HepG2 (cell line): ENCODE data around the gene DHX16. TPM values are rescaled to one million over a fixed set of nuclear protein-coding genes. Genes with fewer than 3 reads are reported as not detected.

ENCODE experiments used
- CEBPG ChIP-seq: IDR thresholded peaks from 2 replicates; pipeline ENCODE4 v1.6.1; 2016
- ETV5 ChIP-seq: IDR thresholded peaks from 2 replicates; pipeline ENCODE4 v1.6.1; 2018; ENCODE audit warnings: missing biosample characterization, missing genetic modification reagents, inconsistent platforms, borderline replicate concordance
- FLYWCH1 ChIP-seq: sonication (generic); formaldehyde crosslinking; IDR thresholded peaks from 2 replicates; pipeline ENCODE4 v1.8.1; 2023; ENCODE audit warnings: mild to moderate bottlenecking, missing genetic modification reagents
- FOXA3 ChIP-seq: IDR thresholded peaks from 2 replicates; pipeline ENCODE4 v1.6.1; 2016; ENCODE audit warnings: missing genetic modification reagents, missing compliant biosample characterization
- GTF3A ChIP-seq: sonication (generic); formaldehyde crosslinking; conservative IDR thresholded peaks from 2 replicates; pipeline ENCODE4 v1.4.0; 2020; ENCODE audit warnings: mild to moderate bottlenecking, missing genetic modification reagents
- MBNL3 ChIP-seq: fragments of 250-450 bp; sonication (Bioruptor Pico); conservative IDR thresholded peaks from 2 replicates; pipeline ENCODE4 v1.8.0; 2022; ENCODE audit warnings: mild to moderate bottlenecking, inconsistent platforms
- NFRKB ChIP-seq: fragments of 450-650 bp; IDR thresholded peaks from 2 replicates; pipeline ENCODE4 v1.6.1; 2017
- PRPF4 ChIP-seq: fragments of 200-400 bp; formaldehyde crosslinking; IDR thresholded peaks from 2 replicates; pipeline ENCODE4 v1.6.1; 2016; ENCODE audit warnings: low read length, low read depth; ENCODE audit not compliant: poor library complexity, severe bottlenecking
- RFX3 ChIP-seq: IDR thresholded peaks from 2 replicates; pipeline ENCODE4 v1.6.1; 2016; ENCODE audit warnings: missing biosample characterization, missing genetic modification reagents
- RNF2 ChIP-seq: fragments of 450-650 bp; conservative IDR thresholded peaks from 2 replicates; pipeline ENCODE4 v1.6.1; 2016; ENCODE audit warnings: low read depth
- RXRB ChIP-seq: IDR thresholded peaks from 2 replicates; pipeline ENCODE4 v1.6.1; 2016; ENCODE audit warnings: borderline replicate concordance, missing genetic modification reagents, missing compliant biosample characterization
- SMYD3 ChIP-seq: sonication (generic); formaldehyde crosslinking; IDR thresholded peaks from 2 replicates; pipeline ENCODE4 v1.8.1; 2023; ENCODE audit warnings: mild to moderate bottlenecking, missing genetic modification reagents
- SP2 ChIP-seq: sonication (generic); formaldehyde crosslinking; IDR thresholded peaks from 2 replicates; pipeline ENCODE4 v1.5.1; 2020; ENCODE audit warnings: mild to moderate bottlenecking, missing genetic modification reagents
- ZNF207 ChIP-seq: fragments of 450-650 bp; IDR thresholded peaks from 2 replicates; pipeline ENCODE4 v1.6.1; 2016; ENCODE audit warnings: antibody characterized with exemption, borderline replicate concordance
- ZNF263 ChIP-seq: sonication (generic); formaldehyde crosslinking; IDR thresholded peaks from 2 replicates; pipeline ENCODE4 v1.4.0; 2020; ENCODE audit warnings: missing genetic modification reagents
- ZNF33B ChIP-seq: sonication (generic); formaldehyde crosslinking; IDR thresholded peaks from 2 replicates; pipeline ENCODE4 v1.5.1; 2020; ENCODE audit warnings: mild to moderate bottlenecking, missing genetic modification reagents
- ZNF460 ChIP-seq: sonication (generic); formaldehyde crosslinking; IDR thresholded peaks from 2 replicates; pipeline ENCODE4 v1.5.1; 2020; ENCODE audit warnings: missing genetic modification reagents, mild to moderate bottlenecking, borderline replicate concordance
- ZNF501 ChIP-seq: sonication (generic); formaldehyde crosslinking; IDR thresholded peaks from 2 replicates; pipeline ENCODE4 v1.5.1; 2020; ENCODE audit warnings: mild to moderate bottlenecking, moderate library complexity, missing genetic modification reagents
- ZNF569 ChIP-seq: sonication (generic); formaldehyde crosslinking; IDR thresholded peaks from 2 replicates; pipeline ENCODE4 v1.5.0; 2020; ENCODE audit warnings: mild to moderate bottlenecking, missing genetic modification reagents, moderate library complexity, borderline replicate concordance
- ZNF619 ChIP-seq: sonication (generic); formaldehyde crosslinking; IDR thresholded peaks from 2 replicates; pipeline ENCODE4 v1.4.0; 2020; ENCODE audit warnings: mild to moderate bottlenecking, missing genetic modification reagents
- polyA plus RNA-seq, 8 experiments: library from polyadenylated mRNA; depleted of rRNA in 3 of 8; stranded (reverse) in 7 of 8; unstranded in 1 of 8; fragments of >200 nt; fragmentation: Illumina TruSeq in 4 of 8; extraction: Trizol in 4 of 8; gene quantifications; 2 replicates each; pipeline versions ENCODE4 v1.2.1 to v1.2.3, GENCODE V29; 2011 to 2016; ENCODE audit warnings: low read depth in 4 of 8, missing spikeins in 1 of 8, mixed read lengths in 1 of 8; ENCODE audit not compliant: insufficient read depth in 1 of 8
- total RNA-seq, 5 experiments: library from RNA; depleted of rRNA; stranded (reverse); fragments of >200 nt; fragmentation: Illumina TruSeq; extraction: Trizol; gene quantifications; 2 replicates each; pipeline ENCODE4 v1.2.3, GENCODE V29; 2016; ENCODE audit warnings: low read depth in 1 of 5
- TF ChIP-seq, protein P1 (sequence below): sonication (generic); formaldehyde crosslinking; IDR thresholded peaks from 2 replicates; pipeline ENCODE4 v1.4.0; 2020; ENCODE audit warnings: mild to moderate bottlenecking, low read depth, missing genetic modification reagents
- TF ChIP-seq, protein P2 (sequence below): IDR thresholded peaks from 2 replicates; pipeline ENCODE4 v1.6.1; 2012; ENCODE audit warnings: low read length, improper control_type of control experiment
- TF ChIP-seq, protein P3 (sequence below): sonication (generic); formaldehyde crosslinking; IDR thresholded peaks from 2 replicates; pipeline ENCODE4 v1.8.1; 2023; ENCODE audit warnings: mild to moderate bottlenecking, missing genetic modification reagents, borderline replicate concordance
- TF ChIP-seq, protein P4 (sequence below): sonication (generic); formaldehyde crosslinking; IDR thresholded peaks from 2 replicates; pipeline ENCODE4 v1.9.0; 2021; ENCODE audit warnings: missing genetic modification reagents, borderline replicate concordance

Gene DHX16
- total and polyA plus RNA-seq, 2 of the 13 experiments (the other 11 are each of a cell fraction or from before 2014, with no cell fraction given), result 57.0 to 58.5 TPM

DNA sequence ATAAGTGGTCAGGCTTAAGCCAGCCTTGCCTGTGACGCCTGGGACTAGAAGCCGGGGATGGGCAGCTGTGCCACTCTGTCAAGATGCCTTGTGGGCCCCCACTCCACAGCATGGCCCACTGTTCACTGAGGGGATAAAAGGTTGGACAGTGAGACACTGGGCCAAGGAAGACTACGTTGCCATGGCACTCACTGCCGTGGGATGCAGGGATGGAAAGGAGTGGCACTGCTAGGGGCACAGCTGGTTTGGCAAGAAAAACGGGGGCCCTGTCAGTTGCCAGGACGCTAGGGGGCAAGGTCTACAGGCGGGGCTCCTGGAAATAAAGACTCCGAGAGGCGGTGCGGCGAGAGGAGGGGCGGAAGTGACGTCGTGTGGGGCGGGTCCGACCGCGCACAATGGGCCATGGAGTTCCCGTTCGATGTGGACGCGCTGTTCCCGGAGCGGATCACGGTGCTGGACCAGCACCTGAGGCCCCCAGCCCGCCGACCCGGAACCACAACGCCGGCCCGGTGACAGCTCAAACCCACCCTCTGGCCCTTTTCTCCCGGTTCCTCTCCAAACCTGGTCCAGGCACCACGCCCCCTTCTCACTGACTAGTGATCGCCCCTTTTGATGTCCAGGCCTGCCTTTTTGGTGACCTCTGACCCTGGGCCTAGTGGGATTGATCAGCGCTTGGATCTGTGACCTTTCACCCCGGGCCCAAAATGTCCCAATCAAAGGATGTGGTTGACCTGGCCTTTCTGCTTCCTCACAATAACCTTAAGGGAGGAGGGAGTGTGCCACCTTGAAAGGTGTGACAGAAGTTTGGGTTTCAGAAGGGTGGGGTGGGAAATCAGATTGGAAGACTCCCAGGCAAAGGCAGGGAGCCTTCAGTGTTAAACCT, 46.1 kb downstream of the DHX16 start, which contains the start of gene ATAT1 (continued):
- TF ChIP-seq, protein P1, sequence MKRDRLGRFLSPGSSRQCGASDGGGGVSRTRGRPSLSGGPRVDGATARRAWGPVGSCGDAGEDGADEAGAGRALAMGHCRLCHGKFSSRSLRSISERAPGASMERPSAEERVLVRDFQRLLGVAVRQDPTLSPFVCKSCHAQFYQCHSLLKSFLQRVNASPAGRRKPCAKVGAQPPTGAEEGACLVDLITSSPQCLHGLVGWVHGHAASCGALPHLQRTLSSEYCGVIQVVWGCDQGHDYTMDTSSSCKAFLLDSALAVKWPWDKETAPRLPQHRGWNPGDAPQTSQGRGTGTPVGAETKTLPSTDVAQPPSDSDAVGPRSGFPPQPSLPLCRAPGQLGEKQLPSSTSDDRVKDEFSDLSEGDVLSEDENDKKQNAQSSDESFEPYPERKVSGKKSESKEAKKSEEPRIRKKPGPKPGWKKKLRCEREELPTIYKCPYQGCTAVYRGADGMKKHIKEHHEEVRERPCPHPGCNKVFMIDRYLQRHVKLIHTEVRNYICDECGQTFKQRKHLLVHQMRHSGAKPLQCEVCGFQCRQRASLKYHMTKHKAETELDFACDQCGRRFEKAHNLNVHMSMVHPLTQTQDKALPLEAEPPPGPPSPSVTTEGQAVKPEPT (CRISPR knock-in tag), result no peak; the same call in 1 of the 2 replicates
- TF ChIP-seq ZNF263 (CRISPR knock-in tag), result 0 out of 2 replicates have a peak, but pooled peaks have one; percentile 49
- TF ChIP-seq, protein P2, sequence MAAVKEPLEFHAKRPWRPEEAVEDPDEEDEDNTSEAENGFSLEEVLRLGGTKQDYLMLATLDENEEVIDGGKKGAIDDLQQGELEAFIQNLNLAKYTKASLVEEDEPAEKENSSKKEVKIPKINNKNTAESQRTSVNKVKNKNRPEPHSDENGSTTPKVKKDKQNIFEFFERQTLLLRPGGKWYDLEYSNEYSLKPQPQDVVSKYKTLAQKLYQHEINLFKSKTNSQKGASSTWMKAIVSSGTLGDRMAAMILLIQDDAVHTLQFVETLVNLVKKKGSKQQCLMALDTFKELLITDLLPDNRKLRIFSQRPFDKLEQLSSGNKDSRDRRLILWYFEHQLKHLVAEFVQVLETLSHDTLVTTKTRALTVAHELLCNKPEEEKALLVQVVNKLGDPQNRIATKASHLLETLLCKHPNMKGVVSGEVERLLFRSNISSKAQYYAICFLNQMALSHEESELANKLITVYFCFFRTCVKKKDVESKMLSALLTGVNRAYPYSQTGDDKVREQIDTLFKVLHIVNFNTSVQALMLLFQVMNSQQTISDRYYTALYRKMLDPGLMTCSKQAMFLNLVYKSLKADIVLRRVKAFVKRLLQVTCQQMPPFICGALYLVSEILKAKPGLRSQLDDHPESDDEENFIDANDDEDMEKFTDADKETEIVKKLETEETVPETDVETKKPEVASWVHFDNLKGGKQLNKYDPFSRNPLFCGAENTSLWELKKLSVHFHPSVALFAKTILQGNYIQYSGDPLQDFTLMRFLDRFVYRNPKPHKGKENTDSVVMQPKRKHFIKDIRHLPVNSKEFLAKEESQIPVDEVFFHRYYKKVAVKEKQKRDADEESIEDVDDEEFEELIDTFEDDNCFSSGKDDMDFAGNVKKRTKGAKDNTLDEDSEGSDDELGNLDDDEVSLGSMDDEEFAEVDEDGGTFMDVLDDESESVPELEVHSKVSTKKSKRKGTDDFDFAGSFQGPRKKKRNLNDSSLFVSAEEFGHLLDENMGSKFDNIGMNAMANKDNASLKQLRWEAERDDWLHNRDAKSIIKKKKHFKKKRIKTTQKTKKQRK, result no peak
- peak; percentile 47; the same call in 1 of the 2 replicates for TF ChIP-seq GTF3A
- TF ChIP-seq ZNF460, result peak; percentile 21; the same call in 1 of the 2 replicates
- peak; percentile 60; the same call in 1 of the 2 replicates for TF ChIP-seq RFX3 (CRISPR knock-in tag)
- no peak for TF ChIP-seq ZNF207
- peak; percentile 40; the same call in 1 of the 2 replicates for TF ChIP-seq RXRB (CRISPR knock-in tag)
- peak; percentile 90 for TF ChIP-seq ZNF501
- TF ChIP-seq MBNL3 (CRISPR knock-in tag), result no peak
- TF ChIP-seq CEBPG (CRISPR knock-in tag), result no peak
- TF ChIP-seq FOXA3 (CRISPR knock-in tag), result peak; percentile 52
- TF ChIP-seq ETV5 (CRISPR knock-in tag), result peak; percentile 77
- no peak for TF ChIP-seq ZNF569 (CRISPR knock-in tag)
- peak; percentile 54; the same call in 1 of the 2 replicates for TF ChIP-seq SMYD3 (CRISPR knock-in tag)
- TF ChIP-seq FLYWCH1 (CRISPR knock-in tag), result no peak
- TF ChIP-seq, protein P3, sequence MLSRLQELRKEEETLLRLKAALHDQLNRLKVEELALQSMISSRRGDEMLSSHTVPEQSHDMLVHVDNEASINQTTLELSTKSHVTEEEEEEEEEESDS (CRISPR knock-in tag), result peak; percentile 51; the same call in 1 of the 2 replicates
- TF ChIP-seq ZNF619 (CRISPR knock-in tag), result no peak; the same call in none of the 2 replicates
- 0 out of 2 replicates have a peak, but pooled peaks have one; percentile 21 for TF ChIP-seq ZNF33B (CRISPR knock-in tag)
- no peak for TF ChIP-seq PRPF4
- TF ChIP-seq SP2 (CRISPR knock-in tag), result peak; percentile 86
- TF ChIP-seq RNF2, result no peak
- TF ChIP-seq, protein P4, sequence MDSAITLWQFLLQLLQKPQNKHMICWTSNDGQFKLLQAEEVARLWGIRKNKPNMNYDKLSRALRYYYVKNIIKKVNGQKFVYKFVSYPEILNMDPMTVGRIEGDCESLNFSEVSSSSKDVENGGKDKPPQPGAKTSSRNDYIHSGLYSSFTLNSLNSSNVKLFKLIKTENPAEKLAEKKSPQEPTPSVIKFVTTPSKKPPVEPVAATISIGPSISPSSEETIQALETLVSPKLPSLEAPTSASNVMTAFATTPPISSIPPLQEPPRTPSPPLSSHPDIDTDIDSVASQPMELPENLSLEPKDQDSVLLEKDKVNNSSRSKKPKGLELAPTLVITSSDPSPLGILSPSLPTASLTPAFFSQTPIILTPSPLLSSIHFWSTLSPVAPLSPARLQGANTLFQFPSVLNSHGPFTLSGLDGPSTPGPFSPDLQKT, result no peak
- no peak for TF ChIP-seq NFRKB
